Stimulated activated CD4-positive, alpha-beta T cell treated with anti-CD3 and anti-CD28 coated beads, Interleukin-4, amount 100 ng/mL, for 24 hours (primary cell): ENCODE data around the gene POLD1.

Experiments used
- DNase-seq: peaks from one replicate; pipeline ENCODE4 v3.0.0-alpha.2; 2020

Gene POLD1

DNA sequence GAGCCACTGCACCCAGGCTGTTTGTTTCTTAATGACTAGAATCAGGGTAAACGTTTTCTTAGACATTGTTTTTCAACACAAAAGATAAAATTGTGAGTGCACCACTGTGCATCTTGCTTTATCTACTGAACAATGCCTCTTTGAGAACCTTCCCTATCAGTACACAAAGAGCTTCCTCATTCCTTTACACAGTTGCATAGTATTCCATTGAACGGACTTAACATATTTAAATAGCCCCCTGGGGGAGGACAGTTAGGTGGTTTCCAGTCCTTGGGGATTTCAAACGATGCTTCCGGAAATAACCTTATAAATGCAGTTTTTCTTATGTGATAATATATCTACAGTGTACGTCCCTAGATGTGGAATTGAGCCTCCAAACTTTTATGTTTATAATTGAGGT lies 8.6 kb downstream of the POLD1 start:
- no peak for DNase-seq

DNA sequence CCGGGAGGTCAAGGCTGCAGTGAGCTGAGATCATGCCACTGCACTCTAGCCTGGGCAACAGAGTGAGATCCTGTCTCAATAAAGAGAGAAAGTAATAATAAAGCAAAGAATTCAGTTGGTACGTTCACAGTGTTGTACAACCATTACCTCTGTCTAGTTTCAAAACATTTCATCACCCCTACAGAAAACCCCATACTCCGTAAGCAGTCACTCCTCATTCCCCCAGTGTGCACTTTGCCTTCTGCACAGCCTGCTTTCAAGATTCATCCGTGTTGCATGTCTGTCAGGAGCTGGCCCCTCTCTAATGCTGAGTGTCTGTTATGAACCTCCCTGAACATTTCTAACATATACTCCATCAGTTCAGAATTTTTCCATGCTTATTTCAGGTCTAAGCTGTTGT lies 9.4 kb downstream of the POLD1 start:
- no peak for DNase-seq

DNA sequence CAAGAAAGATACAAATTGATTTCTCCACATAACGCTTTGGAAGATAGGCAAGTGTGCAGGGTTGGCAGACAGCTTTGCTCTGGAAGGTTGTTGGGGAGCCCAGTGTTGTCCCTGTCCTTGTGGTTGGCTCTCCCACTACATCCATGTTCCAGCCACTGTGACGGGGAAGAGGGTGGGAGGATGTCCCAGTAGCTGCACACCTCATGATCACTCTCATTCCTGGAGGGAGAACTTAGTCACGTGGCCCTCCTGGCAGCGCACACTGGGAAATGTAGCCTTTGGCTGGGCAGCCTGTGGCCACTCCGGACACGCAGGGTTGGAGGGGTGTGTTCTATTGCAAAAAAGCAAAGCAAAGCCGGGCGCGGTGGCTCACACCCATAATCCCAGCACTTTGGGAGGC lies 9.9 kb downstream of the POLD1 start:
- DNase-seq: no peak

DNA sequence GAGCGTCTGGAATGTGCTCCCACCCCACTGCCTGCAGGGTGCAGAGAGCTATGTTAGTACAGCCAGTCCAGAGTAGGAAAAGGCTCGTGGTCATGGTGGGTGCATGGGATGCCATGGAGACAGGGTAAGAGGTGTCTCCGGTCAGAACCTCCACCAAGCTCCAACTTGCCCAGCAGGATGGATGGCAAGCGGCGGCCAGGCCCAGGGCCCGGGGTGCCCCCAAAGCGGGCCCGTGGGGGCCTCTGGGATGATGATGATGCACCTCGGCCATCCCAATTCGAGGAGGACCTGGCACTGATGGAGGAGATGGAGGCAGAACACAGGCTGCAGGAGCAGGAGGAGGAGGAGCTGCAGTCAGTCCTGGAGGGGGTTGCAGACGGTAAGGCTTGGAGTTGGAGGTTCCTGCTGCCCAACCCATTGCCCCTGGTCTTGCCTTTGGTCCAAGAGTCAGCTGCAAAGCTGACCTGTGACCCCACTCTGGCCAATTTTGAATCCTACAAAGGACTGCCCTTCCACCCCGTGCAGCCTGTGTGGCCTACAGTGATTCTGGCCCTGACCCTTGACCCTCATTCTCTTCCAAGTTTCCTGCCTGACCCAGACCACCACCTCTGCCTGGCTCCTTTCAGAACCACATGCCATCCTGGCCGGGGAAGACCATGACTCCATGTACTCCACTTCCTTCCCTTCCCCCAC lies 14.7 kb downstream of the POLD1 start:
- DNase-seq: no peak

DNA sequence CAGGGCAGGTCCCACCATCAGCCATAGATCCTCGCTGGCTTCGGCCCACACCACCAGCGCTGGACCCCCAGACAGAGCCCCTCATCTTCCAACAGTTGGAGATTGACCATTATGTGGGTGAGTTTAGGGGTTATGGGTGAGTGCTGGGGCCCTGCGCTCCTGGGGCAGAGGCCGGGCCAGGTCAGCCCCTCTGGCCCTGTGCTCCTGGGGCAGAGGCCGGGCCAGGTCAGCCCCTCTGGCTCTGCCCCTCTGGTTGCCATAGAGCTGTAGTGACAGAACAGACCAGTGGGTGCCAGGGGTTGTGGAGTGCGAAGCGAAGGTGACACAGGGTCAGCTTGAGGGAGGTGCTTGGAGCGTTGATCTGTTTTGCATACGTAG lies 15.2 kb downstream of the POLD1 start:
- no peak for DNase-seq

DNA sequence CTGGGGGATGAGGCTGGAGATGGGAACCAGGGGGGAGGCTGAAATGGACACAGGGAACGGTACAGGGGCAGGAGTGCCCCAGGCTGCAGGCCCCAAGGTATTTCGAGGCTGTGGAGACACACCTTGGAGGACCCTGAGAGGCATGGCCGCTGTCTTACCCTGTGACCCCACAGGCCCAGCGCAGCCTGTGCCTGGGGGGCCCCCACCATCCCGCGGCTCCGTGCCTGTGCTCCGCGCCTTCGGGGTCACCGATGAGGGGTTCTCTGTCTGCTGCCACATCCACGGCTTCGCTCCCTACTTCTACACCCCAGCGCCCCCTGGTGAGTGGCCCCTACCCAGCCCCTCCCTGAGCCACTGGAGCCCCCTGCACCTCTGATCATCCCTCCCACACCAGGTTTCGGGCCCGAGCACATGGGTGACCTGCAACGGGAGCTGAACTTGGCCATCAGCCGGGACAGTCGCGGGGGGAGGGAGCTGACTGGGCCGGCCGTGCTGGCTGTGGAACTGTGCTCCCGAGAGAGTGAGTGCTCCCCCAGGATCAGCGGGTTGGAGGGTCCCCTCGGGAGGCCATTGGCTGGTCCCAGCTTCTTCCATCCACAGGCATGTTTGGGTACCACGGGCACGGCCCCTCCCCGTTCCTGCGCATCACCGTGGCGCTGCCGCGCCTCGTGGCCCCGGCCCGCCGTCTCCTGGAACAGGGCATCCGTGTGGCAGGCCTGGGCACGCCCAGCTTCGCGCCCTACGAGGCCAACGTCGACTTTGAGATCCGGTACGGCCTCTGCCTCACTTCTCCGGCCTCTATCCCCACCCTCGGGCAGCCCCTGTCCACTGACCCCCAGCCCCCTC lies 17.7 kb downstream of the POLD1 start:
- no peak for DNase-seq

DNA sequence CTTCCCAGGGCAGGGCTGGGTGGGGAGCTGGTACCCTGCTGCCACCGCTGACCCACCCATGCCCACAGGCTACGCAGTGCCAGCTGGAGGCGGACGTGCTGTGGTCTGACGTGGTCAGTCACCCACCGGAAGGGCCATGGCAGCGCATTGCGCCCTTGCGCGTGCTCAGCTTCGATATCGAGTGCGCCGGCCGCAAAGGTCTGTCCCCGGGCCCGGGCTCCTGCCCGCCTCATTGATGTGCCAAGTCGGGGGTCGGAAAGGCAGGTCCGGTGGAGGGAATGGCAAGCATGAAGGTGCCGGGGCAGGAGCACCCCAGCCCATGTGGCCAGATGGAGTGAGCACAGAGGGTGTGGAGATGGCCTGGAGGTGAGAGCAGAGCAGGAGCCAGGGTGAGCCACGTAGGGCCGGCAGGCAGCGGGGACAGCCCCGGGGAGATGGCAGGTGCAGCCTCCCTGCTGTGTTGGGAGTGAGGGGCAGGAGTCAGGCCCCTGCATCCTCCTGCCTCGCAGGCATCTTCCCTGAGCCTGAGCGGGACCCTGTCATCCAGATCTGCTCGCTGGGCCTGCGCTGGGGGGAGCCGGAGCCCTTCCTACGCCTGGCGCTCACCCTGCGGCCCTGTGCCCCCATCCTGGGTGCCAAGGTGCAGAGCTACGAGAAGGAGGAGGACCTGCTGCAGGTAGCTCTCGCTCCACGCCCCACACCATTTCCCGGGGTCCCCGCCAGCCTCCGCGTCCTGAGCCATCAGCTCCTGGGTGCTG lies 18.6 kb downstream of the POLD1 start:
- no peak for DNase-seq

DNA sequence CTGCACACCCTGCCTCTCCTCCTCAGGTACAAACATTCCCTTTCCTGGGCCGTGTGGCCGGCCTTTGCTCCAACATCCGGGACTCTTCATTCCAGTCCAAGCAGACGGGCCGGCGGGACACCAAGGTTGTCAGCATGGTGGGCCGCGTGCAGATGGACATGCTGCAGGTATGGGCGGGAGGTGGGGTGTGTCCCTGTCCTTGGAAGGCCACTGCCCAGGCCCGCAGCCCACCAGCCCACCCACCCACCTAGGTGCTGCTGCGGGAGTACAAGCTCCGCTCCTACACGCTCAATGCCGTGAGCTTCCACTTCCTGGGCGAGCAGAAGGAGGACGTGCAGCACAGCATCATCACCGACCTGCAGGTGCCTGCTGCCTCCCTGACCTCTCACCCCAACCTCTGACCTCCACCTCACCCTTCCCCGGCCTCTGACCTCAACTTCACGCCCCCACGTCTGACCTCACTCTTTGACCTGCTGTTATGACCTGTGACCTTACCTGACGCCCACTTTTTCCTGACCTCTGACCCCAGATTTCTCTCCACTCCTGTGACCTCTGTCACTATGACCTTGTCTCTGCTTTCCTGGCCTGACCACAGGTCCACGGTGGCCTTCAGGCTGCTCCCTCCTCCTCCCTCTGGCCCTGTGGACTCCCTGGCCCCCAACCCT lies 22.1 kb downstream of the POLD1 start:
- DNase-seq: no peak

DNA sequence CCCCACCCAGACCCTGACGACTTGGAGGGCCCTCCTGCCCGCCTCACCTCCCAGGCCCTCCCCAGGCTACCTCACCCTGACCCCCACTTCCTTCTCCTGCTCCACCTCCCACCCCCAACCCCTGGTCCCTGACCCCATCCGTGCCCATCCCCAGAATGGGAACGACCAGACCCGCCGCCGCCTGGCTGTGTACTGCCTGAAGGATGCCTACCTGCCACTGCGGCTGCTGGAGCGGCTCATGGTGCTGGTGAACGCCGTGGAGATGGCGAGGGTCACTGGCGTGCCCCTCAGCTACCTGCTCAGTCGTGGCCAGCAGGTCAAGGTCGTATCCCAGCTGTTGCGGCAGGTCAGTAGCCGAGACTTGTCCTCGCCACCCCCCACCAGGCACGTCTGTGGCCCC lies 22.7 kb downstream of the POLD1 start:
- no peak for DNase-seq

DNA sequence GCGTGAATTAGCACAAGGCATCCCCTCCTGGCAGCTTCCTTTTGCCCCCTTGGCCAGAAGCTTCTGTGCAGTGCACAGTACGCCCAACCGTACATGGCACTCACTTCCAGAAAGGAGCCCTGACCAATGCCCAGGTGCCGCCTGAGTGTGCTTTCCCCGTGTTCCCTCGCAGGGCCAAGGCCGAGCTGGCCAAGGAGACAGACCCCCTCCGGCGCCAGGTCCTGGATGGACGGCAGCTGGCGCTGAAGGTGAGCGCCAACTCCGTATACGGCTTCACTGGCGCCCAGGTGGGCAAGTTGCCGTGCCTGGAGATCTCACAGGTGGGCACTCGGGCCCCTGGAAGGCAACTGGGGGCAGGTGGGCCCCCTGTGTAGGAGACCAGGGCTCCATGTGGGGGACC lies 25.2 kb downstream of the POLD1 start:
- no peak for DNase-seq

DNA sequence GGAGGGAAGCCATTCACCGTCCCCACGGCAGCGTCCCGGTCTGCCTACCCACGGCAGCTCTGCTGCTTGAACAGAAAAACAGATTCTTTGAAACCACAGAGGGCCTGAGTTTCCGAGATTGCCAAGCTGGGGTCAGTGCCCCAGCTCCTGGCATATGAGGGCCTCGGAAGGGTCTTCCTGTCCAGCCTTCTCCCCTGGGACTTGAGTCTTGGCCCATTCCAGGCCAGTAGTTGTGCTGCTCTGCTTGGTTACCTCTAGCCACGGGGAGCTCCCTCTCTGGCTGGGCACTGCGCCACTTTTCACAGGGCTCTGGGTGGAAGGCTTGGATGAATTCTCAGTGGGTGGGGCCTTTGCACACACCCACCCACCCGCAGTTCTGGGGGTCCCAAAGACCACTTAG lies 26.0 kb downstream of the POLD1 start:
- DNase-seq: no peak

DNA sequence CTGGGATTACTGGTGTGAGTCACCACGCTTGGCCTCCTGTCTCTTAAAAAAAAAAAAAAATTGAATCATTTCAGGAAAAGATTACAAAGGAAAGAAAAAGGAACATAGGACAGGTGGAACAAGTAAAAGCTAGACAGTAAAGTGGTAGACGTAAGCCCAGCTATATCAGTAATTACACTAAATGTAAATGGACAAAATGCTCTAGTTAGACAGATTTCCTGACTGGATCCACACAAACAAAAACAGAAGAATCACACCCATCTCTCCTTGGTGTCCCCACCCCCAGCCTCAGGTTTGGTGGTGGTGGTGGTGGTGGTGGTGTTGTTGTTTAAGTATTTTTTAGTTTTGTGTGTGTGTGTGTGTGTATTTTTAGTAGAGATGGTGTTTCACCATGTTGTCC lies 28.3 kb downstream of the POLD1 start:
- no peak for DNase-seq

DNA sequence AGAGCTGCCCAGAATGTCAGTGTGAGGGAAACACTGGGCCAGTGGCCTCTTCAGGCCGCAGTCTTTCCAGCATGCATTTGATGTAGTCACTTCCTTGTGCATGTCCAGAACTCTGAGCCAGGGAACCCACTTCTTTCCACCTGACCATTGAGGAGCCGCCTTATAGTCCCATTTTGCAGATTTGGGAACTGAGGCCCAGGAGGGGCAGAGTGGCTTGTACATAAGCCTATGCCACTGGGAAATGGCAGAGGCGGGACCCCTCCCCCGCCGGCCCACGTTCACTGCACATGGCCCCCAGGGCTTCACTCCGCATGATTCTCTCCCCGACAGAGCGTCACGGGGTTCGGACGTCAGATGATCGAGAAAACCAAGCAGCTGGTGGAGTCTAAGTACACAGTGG lies 28.9 kb downstream of the POLD1 start:
- DNase-seq: no peak

DNA sequence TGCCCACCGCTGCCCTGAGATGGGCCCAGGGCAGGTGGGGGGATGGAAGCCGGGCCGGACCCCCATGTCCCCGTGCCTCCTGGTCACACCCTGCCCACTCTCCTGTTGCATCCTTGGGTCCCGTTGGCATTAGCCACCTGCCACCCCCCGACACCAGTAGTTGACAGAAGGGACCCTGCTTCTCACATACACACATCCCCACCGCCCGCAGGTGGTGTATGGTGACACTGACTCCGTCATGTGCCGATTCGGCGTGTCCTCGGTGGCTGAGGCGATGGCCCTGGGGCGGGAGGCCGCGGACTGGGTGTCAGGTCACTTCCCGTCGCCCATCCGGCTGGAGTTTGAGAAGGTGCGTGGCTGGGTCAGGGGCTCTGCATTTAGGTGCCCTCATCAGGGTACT lies 29.4 kb downstream of the POLD1 start:
- no peak for DNase-seq

DNA sequence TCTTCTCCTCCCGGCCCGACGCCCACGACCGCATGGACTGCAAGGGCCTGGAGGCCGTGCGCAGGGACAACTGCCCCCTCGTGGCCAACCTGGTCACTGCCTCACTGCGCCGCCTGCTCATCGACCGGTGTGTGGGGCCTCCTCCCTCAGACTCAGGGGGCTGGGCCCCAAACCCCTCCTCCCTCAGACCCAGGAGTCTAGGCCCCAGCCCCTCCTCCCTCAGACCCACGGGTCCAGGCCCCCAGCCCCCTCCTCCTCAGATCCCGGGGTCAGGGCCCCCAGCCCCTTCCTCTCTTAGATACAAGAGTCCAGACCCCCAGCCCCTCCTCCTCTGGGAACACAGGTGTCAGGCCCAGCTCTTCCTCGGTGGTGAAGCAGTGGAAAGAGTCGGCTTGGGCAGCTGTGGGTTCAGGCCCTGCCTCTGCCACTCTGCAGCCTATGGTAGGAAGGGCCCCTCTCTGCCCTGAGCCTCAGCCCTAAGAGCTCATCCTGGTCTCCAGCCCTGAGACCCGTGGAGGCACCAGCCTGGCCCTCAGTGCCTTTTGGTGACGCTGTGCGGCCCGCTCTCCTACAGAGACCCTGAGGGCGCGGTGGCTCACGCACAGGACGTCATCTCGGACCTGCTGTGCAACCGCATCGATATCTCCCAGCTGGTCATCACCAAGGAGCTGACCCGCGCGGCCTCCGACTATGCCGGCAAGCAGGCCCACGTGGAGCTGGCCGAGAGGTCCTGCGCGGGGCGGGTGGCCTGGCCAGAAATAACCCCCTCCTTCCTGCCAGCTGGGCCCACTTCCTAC lies 30.9 kb downstream of the POLD1 start:
- DNase-seq: peak; percentile 75

DNA sequence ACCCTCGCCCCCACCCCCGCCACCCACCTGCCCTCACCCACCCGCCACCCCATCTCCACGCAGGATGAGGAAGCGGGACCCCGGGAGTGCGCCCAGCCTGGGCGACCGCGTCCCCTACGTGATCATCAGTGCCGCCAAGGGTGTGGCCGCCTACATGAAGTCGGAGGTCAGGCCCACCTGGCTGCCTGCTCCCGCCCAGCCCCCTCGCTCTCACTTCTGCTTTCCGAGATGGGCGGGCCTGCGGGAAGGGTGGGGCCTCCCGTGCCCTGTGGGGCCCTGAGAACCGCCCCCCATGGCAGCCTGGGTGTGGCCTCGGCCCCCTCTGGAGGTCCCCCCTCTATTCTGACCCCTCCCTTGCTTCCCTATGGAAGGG lies 31.5 kb downstream of the POLD1 start:
- no peak for DNase-seq

DNA sequence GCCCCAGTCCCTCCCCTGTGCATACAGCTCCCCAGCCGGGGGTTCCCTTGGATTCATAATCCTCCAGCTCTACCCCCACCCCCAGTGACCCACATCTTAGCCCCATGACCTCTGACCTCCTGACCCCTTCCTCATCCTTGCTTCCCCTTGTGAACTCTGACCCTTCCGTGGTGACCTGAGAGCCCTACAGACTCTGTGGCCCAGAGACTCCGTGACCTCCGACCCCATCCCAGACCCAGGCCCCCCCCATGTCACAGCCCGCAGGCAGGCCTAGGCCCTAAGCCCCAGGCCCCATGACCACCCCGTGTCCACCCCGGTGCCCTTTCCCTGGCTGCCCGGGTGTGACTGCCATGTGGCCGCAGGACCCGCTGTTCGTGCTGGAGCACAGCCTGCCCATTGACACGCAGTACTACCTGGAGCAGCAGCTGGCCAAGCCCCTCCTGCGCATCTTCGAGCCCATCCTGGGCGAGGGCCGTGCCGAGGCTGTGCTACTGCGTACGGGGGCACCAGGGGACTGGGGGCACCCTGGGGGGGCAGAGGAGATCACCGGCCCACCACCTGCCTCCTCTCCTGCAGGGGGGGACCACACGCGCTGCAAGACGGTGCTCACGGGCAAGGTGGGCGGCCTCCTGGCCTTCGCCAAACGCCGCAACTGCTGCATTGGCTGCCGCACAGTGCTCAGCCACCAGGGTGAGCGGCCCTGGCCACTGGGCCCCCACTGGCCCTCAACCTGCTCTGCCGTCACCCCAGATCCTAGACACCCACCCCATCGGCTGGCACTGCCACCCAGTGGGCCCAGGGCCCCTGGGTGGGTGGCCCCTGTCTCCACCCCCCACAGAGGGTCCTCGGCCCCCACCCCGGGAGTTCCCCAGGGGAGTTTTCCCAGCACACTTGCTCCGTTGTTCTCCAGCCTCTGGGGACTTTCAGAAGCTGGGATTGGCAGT lies 32.2 kb downstream of the POLD1 start:
- no peak for DNase-seq

DNA sequence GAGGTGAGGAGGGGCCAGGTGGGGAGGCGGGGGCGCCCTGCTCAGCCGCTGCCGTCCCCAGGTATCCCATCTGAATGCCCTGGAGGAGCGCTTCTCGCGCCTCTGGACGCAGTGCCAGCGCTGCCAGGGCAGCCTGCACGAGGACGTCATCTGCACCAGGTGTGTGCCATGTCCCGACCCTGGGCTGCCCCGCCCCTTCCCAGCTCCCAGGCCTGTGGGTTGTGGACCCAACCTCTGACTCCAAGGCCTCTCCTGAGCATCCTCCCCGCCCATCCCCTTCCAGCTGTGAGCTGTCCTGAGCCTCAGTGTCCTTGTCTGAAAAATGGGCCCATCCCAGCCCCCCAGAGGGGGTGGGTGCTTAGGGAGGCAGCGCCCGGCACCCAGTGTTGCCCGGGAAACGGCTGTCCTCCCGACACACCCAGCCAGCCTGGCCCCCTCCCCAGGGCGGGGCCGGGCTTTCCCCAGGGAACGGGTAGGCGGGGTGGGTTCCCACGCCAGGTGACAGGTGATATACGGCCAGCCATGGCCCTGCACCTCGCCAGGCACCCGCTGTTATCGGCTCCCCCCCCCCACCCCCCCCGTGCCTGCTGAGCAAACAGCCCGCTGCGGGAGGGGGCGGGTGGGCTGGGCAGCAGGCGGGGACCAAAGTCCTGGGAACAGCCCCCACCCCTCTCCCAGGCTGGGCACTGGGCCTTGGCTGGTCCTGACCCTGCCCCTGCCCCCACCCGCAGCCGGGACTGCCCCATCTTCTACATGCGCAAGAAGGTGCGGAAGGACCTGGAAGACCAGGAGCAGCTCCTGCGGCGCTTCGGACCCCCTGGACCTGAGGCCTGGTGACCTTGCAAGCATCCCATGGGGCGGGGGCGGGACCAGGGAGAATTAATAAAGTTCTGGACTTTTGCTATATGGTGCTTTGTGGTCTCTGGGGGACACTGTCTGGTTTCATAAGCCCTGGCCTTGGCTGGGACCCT lies 33.2 kb downstream of the POLD1 start:
- DNase-seq: no peak

DNA sequence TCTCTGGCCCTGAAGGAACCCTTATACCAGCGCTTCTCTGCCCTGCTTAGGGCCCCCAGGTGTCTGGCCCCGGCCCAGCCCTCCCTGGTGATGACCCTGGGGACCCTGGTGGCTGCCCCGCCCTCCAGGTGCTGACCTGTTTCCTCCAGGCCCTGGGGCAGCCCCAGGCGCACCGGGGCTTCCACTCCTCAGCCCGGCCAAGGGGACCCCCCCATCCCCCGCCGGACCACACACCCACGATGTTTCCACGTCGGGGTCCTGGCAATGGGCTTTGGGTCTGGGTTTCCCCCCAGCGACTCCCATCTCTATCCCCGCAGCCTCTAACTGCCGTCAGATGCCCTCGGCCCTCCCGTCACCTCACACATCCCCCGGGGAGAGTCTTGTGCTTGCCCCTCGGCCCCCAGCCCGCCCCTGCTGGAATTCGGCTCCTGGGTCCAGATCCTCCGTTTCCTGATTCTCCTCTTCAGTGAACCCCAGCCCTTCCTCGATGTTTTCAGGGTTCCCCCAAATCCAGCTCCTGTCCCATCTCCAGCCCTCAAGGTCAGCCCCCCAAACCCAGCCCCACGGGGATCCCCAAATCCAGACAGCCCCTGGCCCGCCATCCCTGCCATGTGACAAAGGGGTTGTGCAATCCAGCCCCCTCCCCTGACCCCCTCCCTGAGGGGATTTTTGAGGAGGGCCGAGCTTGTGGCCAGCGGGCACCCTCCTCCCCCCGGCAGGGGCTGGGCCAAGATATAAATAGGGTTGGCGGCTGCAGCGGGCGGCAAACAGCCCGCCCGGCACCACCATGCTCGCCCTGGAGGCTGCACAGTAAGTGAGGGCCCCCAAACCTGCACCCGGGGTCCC lies 34.3 kb downstream of the POLD1 start, which contains the start of gene SPIB:
Gene SPIB, plus strand, starts transcription at position 763 of the 846 bp plus-strand sequence. Its CDS starts 25 bp downstream, at position 788.
- no peak for DNase-seq
